CD4-positive, alpha-beta T cell treated with Interleukin-17A for 1 hour (primary cell): ENCODE data around the gene MYO18A.

Experiments used
- DNase-seq: peaks from one replicate; pipeline ENCODE4 v3.0.0-alpha.2; 2020

The MYO18A gene

GRCh38 chr17:29045026-29045425 is 135.2 kb downstream of the MYO18A start:
- no peak for DNase-seq

- DNase-seq = no peak
These were observed 136.6 kb downstream of the MYO18A start for GRCh38 chr17:29043539-29044145.

GRCh38 chr17:29042679-29043538 is 137.3 kb downstream of the MYO18A start, which contains the start of gene PIPOX:
Gene PIPOX, plus strand, starts transcription at chr17:29043141. Its CDS starts 85 bp downstream, at chr17:29043226.
- peak; percentile 10 for DNase-seq

GRCh38 chr17:29042026-29042678 is 138.0 kb downstream of the MYO18A start:
- no peak for DNase-seq

GRCh38 chr17:29041571-29041970 is 138.6 kb downstream of the MYO18A start:
- DNase-seq = no peak

GRCh38 chr17:29041091-29041490 is 139.1 kb downstream of the MYO18A start:
- DNase-seq = no peak

- no peak for DNase-seq
These were observed 140.2 kb downstream of the MYO18A start for GRCh38 chr17:29039764-29040598.

GRCh38 chr17:29038085-29038795 is 142.0 kb downstream of the MYO18A start:
- DNase-seq = no peak

- DNase-seq = no peak
These were observed 142.5 kb downstream of the MYO18A start for GRCh38 chr17:29037739-29038084.

- no peak for DNase-seq
These were observed 143.6 kb downstream of the MYO18A start for GRCh38 chr17:29036584-29036983.

- DNase-seq = no peak
These were observed 145.7 kb downstream of the MYO18A start for GRCh38 chr17:29034510-29034909.

- DNase-seq = no peak
These were observed 147.4 kb downstream of the MYO18A start for GRCh38 chr17:29032857-29033197.

- DNase-seq = no peak
These were observed 148.0 kb downstream of the MYO18A start for GRCh38 chr17:29032013-29032856.

GRCh38 chr17:29031488-29031887 is 148.7 kb downstream of the MYO18A start:
- DNase-seq = no peak

GRCh38 chr17:29024316-29024952 is 155.8 kb downstream of the MYO18A start:
- DNase-seq = no peak

GRCh38 chr17:29022074-29022473 is 158.1 kb downstream of the MYO18A start:
- DNase-seq = no peak

- no peak for DNase-seq
These were observed 159.0 kb downstream of the MYO18A start for GRCh38 chr17:29021226-29021625.
